Measurements from ENCODE around the gene POR.

DNA sequence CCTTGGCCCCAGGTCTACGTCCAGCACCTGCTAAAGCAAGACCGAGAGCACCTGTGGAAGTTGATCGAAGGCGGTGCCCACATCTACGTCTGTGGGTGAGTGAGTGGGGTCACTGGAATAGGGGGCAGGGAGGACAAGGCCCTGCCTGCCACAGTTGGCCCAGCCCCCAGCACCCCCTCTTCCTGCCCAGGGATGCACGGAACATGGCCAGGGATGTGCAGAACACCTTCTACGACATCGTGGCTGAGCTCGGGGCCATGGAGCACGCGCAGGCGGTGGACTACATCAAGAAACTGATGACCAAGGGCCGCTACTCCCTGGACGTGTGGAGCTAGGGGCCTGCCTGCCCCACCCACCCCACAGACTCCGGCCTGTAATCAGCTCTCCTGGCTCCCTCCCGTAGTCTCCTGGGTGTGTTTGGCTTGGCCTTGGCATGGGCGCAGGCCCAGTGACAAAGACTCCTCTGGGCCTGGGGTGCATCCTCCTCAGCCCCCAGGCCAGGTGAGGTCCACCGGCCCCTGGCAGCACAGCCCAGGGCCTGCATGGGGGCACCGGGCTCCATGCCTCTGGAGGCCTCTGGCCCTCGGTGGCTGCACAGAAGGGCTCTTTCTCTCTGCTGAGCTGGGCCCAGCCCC is 71.3 kb downstream of the POR start:
- TF ChIP-seq CTCF (IDR thresholded peaks at IDR 0.05) (no peak), POLR2A (IDR thresholded peaks at IDR 0.05; ENCODE audit: low read depth) (no peak)

All from esophagus muscularis mucosa (tissue), 3 donors.